HCT116 (cell line): ENCODE measurements around the gene SERTM1. TPM values are rescaled to one million over a fixed set of nuclear protein-coding genes. Genes with fewer than 3 reads are reported as not detected.

Experiments used
- ATAC-seq: fragments of 200-7000 bp; cut with Tn5 transposase; 2 replicates; pipeline ENCODE4 v1.9.1; 2020; ENCODE audit warnings: mild to moderate bottlenecking, moderate library complexity
- BruUV-seq: library from RNA; stranded (reverse); fragments of 400-500 nt; replicated peaks from 2 replicates; lab custom pipeline; 2021; lab: Mats Ljungman, UMichigan
- CTCF ChIA-PET: fragments of 300-600 bp; sonication (Branson Sonifier 250); formaldehyde crosslinking; loops from one replicate; lab custom pipeline; 2021; ENCODE audit warnings: antibody characterized with exemption; lab: Charles Lee
- POLR2A ChIA-PET: fragments of 300-600, 350-600 bp; sonication (Branson Sonifier 250); formaldehyde crosslinking; loops from one replicate; lab custom pipeline; 2021; ENCODE audit warnings: antibody characterized with exemption; lab: Charles Lee
- RAD21 ChIA-PET, 2 experiments: fragments of 300-600 bp; sonication (Branson Sonifier 250); formaldehyde crosslinking; loops; one replicate each; lab custom pipeline; 2023; ENCODE audit warnings: low total read pairs in 2 of 2; ENCODE audit not compliant: uncharacterized antibody in 2 of 2, unreplicated experiment in 2 of 2, low non-redundant PET in 1 of 2; lab: Charles Lee
- DNase-seq: peaks from one replicate; pipeline ENCODE4 v3.0.0-alpha.2; 2010; ENCODE audit warnings: low read depth, low spot score
- H2AFZ ChIP-seq: fragments of 200-600 bp; shearing (Covaris generic), sonication (generic); 2 replicates; pipeline ENCODE4 v1.6.1; 2017; ENCODE audit warnings: low read depth, mixed run types, mixed read lengths, antibody characterized with exemption, low read length; ENCODE audit not compliant: poor library complexity, severe bottlenecking
- H3K27ac ChIP-seq: 2 replicates; pipeline ENCODE4 v1.5.1; 2012; ENCODE audit warnings: low read depth, low read length
- H3K27me3 ChIP-seq: fragments of 200-600 bp; sonication (generic); 2 replicates; pipeline ENCODE4 v1.6.1; 2016; ENCODE audit warnings: mixed run types, low read length, mixed read lengths; ENCODE audit not compliant: insufficient read depth
- H3K36me3 ChIP-seq, 2 experiments: fragments of 200-500 bp in 1 of 2; fragments of 200-600 bp in 1 of 2; sonication (Bioruptor generic) in 1 of 2; sonication (generic) in 1 of 2; 2 replicates each; pipeline versions ENCODE4 v1.5.1 to v1.6.1; 2014 to 2016; ENCODE audit warnings: low read length in 2 of 2, inconsistent platforms in 1 of 2, mixed read lengths in 1 of 2, mixed run types in 1 of 2; ENCODE audit not compliant: insufficient read depth in 2 of 2, control insufficient read depth in 1 of 2
- H3K4me1 ChIP-seq, 2 experiments: fragments of 200-600 bp in 1 of 2; sonication (generic) in 1 of 2; 2 replicates each; pipeline versions ENCODE4 v1.5.1 to v1.6.1; 2012 to 2017; ENCODE audit warnings: low read length in 2 of 2, inconsistent platforms in 1 of 2, mild to moderate bottlenecking in 1 of 2, mixed read lengths in 1 of 2, mixed run types in 1 of 2, moderate library complexity in 1 of 2; ENCODE audit not compliant: insufficient read depth in 2 of 2, control insufficient read depth in 1 of 2
- H3K4me2 ChIP-seq: fragments of 200-600 bp; sonication (generic); 2 replicates; pipeline ENCODE4 v1.6.1; 2017; ENCODE audit warnings: mixed run types, low read length, mixed read lengths
- H3K4me3 ChIP-seq, 2 experiments: fragments of 200-600 bp in 1 of 2; sonication (generic) in 1 of 2; replicated peaks in 1 of 2; 2 replicates each; pipeline ENCODE4 v1.5.1; 2011 to 2016; ENCODE audit warnings: low read length in 2 of 2, control low read depth in 1 of 2, low read depth in 1 of 2, mild to moderate bottlenecking in 1 of 2, mixed read lengths in 1 of 2, mixed run types in 1 of 2
- H3K79me2 ChIP-seq: fragments of 200-600 bp; sonication (generic); 2 replicates; pipeline ENCODE4 v1.6.1; 2017; ENCODE audit warnings: mild to moderate bottlenecking, mixed run types, low read length, moderate library complexity, mixed read lengths; ENCODE audit not compliant: insufficient read depth
- H3K9ac ChIP-seq: fragments of 200-600 bp; sonication (generic); 2 replicates; pipeline ENCODE4 v1.6.1; 2016; ENCODE audit warnings: low read length, mixed read lengths
- H3K9me2 ChIP-seq: fragments of 200-600 bp; sonication (generic), shearing (Covaris generic); 2 replicates; pipeline ENCODE4 v1.6.1; 2017; ENCODE audit warnings: mixed run types, mild to moderate bottlenecking, moderate library complexity; ENCODE audit not compliant: insufficient read depth
- H3K9me3 ChIP-seq, 2 experiments: fragments of 200-500 bp in 1 of 2; fragments of 200-600 bp in 1 of 2; sonication (Bioruptor generic) in 1 of 2; sonication (generic) in 1 of 2; 2 replicates each; pipeline ENCODE4 v1.6.1; 2014 to 2017; ENCODE audit warnings: low read length in 2 of 2, mixed read lengths in 2 of 2, inconsistent platforms in 1 of 2, low read depth in 1 of 2, mild to moderate bottlenecking in 1 of 2, mixed run types in 1 of 2, moderate library complexity in 1 of 2; ENCODE audit not compliant: control insufficient read depth in 1 of 2, insufficient read depth in 1 of 2
- H4K20me1 ChIP-seq: fragments of 200-600 bp; sonication (generic), shearing (Covaris generic); 2 replicates; pipeline ENCODE4 v1.6.1; 2017; ENCODE audit warnings: mixed run types, mild to moderate bottlenecking, moderate library complexity; ENCODE audit not compliant: insufficient read depth
- CEBPB ChIP-seq: IDR thresholded peaks from 2 replicates; pipeline ENCODE4 v1.6.1; 2012; ENCODE audit warnings: low read depth
- EGR1 ChIP-seq: IDR thresholded peaks from 2 replicates; pipeline ENCODE4 v1.6.1; 2012; ENCODE audit warnings: low read depth
- ELF1 ChIP-seq: IDR thresholded peaks from 2 replicates; pipeline ENCODE4 v1.6.1; 2012; ENCODE audit warnings: low read depth, borderline replicate concordance
- POLR2A ChIP-seq: IDR thresholded peaks from 2 replicates; pipeline ENCODE4 v1.7.0; 2011; ENCODE audit warnings: borderline replicate concordance; ENCODE audit not compliant: insufficient read depth, insufficient read length; ENCODE audit errors: extremely low read depth
- POLR2AphosphoS5 ChIP-seq: IDR thresholded peaks from 2 replicates; pipeline ENCODE4 v1.6.1; 2011; ENCODE audit warnings: mild to moderate bottlenecking, low read depth, low read length, moderate library complexity
- SP1 ChIP-seq: IDR thresholded peaks from 2 replicates; pipeline ENCODE4 v1.6.1; 2012; ENCODE audit warnings: low read depth
- TCF7L2 ChIP-seq: IDR thresholded peaks from 2 replicates; pipeline ENCODE4 v1.7.0; 2011; ENCODE audit warnings: borderline replicate concordance, inconsistent platforms; ENCODE audit not compliant: insufficient read depth, insufficient read length; ENCODE audit errors: extremely low read depth
- ZFX ChIP-seq: fragments of 450-650 bp; IDR thresholded peaks from 2 replicates; pipeline ENCODE4 v1.6.1; 2017
- ZNF274 ChIP-seq: fragments of 200-500 bp; sonication (Bioruptor generic); IDR thresholded peaks from 2 replicates; pipeline ENCODE4 v1.6.1; 2014; ENCODE audit warnings: mild to moderate bottlenecking, low read depth, low read length, inconsistent platforms
- intact Hi-C: fragments of 100-400 bp; cut with micrococcal nuclease; formaldehyde crosslinking; loops from 2 replicates; pipeline ENCODE4 v1.10.0; 2022
- total RNA-seq: library from RNA; stranded (reverse); gene quantifications from one replicate; pipeline ENCODE4 v1.2.1, GENCODE V29; 2021; ENCODE audit not compliant: unreplicated experiment
- TF ChIP-seq, protein P1 (sequence below): IDR thresholded peaks from 2 replicates; pipeline ENCODE4 v1.6.1; 2011; ENCODE audit warnings: mild to moderate bottlenecking, low read length, moderate library complexity; ENCODE audit not compliant: insufficient replicate concordance; ENCODE audit errors: extremely low read depth
- TF ChIP-seq, protein P2 (sequence below), 3 experiments: fragments of 200-600 bp in 1 of 3; sonication (generic) in 1 of 3; IDR thresholded peaks in 2 of 3; conservative IDR thresholded peaks in 1 of 3; 2 replicates each; pipeline ENCODE4 v1.5.1; 2012 to 2017; ENCODE audit warnings: low read depth in 2 of 3, low read length in 2 of 3, antibody characterized with exemption in 1 of 3, borderline replicate concordance in 1 of 3, control low read depth in 1 of 3, mild to moderate bottlenecking in 1 of 3, mixed read lengths in 1 of 3, mixed run types in 1 of 3, moderate library complexity in 1 of 3; ENCODE audit not compliant: insufficient read depth in 1 of 3

The SERTM1 gene
- total RNA-seq, 1 experiment from 2014 or later = not detected

DNA sequence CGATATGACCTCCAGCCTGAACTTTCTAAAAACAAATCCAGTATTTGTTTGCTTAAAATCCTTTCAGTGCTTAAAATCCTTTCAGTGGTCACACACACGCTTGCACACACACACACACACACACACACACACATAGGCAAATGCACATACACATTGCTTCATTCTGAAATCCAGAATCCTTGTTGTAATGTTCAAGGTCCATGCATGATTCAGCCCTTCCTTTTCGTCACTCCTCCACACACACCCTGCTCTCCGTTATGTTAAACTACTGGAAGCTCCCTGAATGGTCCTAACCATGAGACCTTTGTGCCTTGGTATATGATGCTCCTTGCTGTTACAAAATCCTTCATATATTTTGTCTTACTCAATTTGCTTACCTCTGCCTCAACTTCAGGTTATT lies 44.9 kb downstream of the SERTM1 start:
- DNase-seq (no peak), ATAC-seq (no peak)
- H3K9me2 ChIP-seq = no peaks in the 10 kb centered on the region
- no peak overlapping the region for H2AFZ ChIP-seq
- no peaks in the 10 kb centered on the region for H3K36me3 ChIP-seq
- no peak overlapping the region for H3K4me3 ChIP-seq
- no peak overlapping the region for H3K4me2 ChIP-seq
- H3K4me1 ChIP-seq = no peaks in the 10 kb centered on the region
- BruUV-seq = no TSS peak
- H3K79me2 ChIP-seq = no peaks in the 10 kb centered on the region
- no peak overlapping the region for H3K9ac ChIP-seq
- intact Hi-C loops = no loop called here
- no peaks in the 10 kb centered on the region for H3K9me3 ChIP-seq
- POLR2A ChIA-PET = no interaction called here
- no peaks in the 10 kb centered on the region for H4K20me1 ChIP-seq
- RAD21 ChIA-PET = no interaction called here
- peaks cover 32% of the 10 kb centered on the region; the same call in 1 of the 2 replicates for H3K27me3 ChIP-seq
- TF ChIP-seq, protein P1, sequence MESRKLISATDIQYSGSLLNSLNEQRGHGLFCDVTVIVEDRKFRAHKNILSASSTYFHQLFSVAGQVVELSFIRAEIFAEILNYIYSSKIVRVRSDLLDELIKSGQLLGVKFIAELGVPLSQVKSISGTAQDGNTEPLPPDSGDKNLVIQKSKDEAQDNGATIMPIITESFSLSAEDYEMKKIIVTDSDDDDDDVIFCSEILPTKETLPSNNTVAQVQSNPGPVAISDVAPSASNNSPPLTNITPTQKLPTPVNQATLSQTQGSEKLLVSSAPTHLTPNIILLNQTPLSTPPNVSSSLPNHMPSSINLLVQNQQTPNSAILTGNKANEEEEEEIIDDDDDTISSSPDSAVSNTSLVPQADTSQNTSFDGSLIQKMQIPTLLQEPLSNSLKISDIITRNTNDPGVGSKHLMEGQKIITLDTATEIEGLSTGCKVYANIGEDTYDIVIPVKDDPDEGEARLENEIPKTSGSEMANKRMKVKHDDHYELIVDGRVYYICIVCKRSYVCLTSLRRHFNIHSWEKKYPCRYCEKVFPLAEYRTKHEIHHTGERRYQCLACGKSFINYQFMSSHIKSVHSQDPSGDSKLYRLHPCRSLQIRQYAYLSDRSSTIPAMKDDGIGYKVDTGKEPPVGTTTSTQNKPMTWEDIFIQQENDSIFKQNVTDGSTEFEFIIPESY = no peak
- TF ChIP-seq, protein P2, sequence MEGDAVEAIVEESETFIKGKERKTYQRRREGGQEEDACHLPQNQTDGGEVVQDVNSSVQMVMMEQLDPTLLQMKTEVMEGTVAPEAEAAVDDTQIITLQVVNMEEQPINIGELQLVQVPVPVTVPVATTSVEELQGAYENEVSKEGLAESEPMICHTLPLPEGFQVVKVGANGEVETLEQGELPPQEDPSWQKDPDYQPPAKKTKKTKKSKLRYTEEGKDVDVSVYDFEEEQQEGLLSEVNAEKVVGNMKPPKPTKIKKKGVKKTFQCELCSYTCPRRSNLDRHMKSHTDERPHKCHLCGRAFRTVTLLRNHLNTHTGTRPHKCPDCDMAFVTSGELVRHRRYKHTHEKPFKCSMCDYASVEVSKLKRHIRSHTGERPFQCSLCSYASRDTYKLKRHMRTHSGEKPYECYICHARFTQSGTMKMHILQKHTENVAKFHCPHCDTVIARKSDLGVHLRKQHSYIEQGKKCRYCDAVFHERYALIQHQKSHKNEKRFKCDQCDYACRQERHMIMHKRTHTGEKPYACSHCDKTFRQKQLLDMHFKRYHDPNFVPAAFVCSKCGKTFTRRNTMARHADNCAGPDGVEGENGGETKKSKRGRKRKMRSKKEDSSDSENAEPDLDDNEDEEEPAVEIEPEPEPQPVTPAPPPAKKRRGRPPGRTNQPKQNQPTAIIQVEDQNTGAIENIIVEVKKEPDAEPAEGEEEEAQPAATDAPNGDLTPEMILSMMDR (IDR thresholded peaks at IDR 0.05 in 2 of 3, conservative IDR thresholded peaks at IDR 0.05 in 1 of 3; ENCODE audit: borderline replicate concordance in 1 of 3, insufficient read depth in 1 of 3, low read depth in 2 of 3, low read length in 2 of 3) = no peak
- no peak for TF ChIP-seq SP1
- no peak for TF ChIP-seq POLR2A
- TF ChIP-seq POLR2AphosphoS5 = no peak
- TF ChIP-seq ZNF274 = no peak
- TF ChIP-seq CEBPB = no peak
- no peak for TF ChIP-seq TCF7L2
- TF ChIP-seq ELF1 = no peak
- TF ChIP-seq ZFX = no peak
- no peak for TF ChIP-seq EGR1
- CTCF ChIA-PET = interaction anchor here (1.7 kb wide), 1 partner anchor 17 kb away, joined by 5 read pairs; no protein-coding TSS in a partner anchor
- no peak overlapping the region for H3K27ac ChIP-seq
